Measurements from ENCODE around the gene CEACAM21. TPM values are rescaled to one million over a fixed set of nuclear protein-coding genes. Genes with fewer than 3 reads are reported as not detected.
"Not testable (repeated sequence)": the region's sequence is repeated elsewhere in the genome, so short reads cannot be mapped to it uniquely, and the experiment has no call there.

The CEACAM21 gene
- total and polyA plus RNA-seq, 2 experiments from 2014 or later, result 2.2 to 2.8 TPM

- no peak for TF ChIP-seq CTCF (IDR thresholded peaks at IDR 0.05; ENCODE audit: low read depth, low read length)
- Histone ChIP-seq H3K36me3 (no peaks in the 10 kb centered on the region), H3K4me1 (ENCODE audit: low read depth) (no peaks in the 10 kb centered on the region), H3K4me3 (no peak overlapping the region), H3K27ac (no peak overlapping the region), H3K9me3 (ENCODE audit: low read depth) (no peaks in the 10 kb centered on the region), H3K27me3 (no peaks in the 10 kb centered on the region)
- DNase-seq (ENCODE audit: low read depth in 1 of 2, low spot score in 1 of 2), result no peak
Observed at GRCh38 chr19:41577144-41577830, 1.3 kb downstream of the CEACAM21 start.

GRCh38 chr19:41577833-41578232 lies 1.9 kb downstream of the CEACAM21 start:
- H3K27me3 ChIP-seq, result no peaks in the 10 kb centered on the region
- H3K27ac ChIP-seq, result no peak overlapping the region
- H3K4me3 ChIP-seq, result no peak overlapping the region
- no peaks in the 10 kb centered on the region for H3K9me3 ChIP-seq (ENCODE audit: low read depth)
- H3K4me1 ChIP-seq (ENCODE audit: low read depth), result no peaks in the 10 kb centered on the region
- no peaks in the 10 kb centered on the region for H3K36me3 ChIP-seq
- DNase-seq (ENCODE audit: low read depth in 1 of 2, low spot score in 1 of 2), result no peak
- TF ChIP-seq CTCF (IDR thresholded peaks at IDR 0.05; ENCODE audit: low read depth, low read length), result no peak

GRCh38 chr19:41578886-41579285 lies 2.9 kb downstream of the CEACAM21 start:
- no peaks in the 10 kb centered on the region for H3K9me3 ChIP-seq (ENCODE audit: low read depth)
- no peaks in the 10 kb centered on the region for H3K4me1 ChIP-seq (ENCODE audit: low read depth)
- H3K27me3 ChIP-seq, result no peaks in the 10 kb centered on the region
- no peaks in the 10 kb centered on the region for H3K36me3 ChIP-seq
- TF ChIP-seq CTCF (IDR thresholded peaks at IDR 0.05; ENCODE audit: low read depth, low read length), result no peak
- no peak for DNase-seq (ENCODE audit: low read depth in 1 of 2, low spot score in 1 of 2)
- no peak overlapping the region for H3K27ac ChIP-seq
- H3K4me3 ChIP-seq, result no peak overlapping the region

GRCh38 chr19:41581068-41581467 lies 5.1 kb downstream of the CEACAM21 start:
- not testable (repeated sequence) for DNase-seq (ENCODE audit: low read depth in 1 of 2, low spot score in 1 of 2); H3K36me3 ChIP-seq; H3K27ac ChIP-seq; H3K9me3 ChIP-seq (ENCODE audit: low read depth); H3K27me3 ChIP-seq; H3K4me3 ChIP-seq; H3K4me1 ChIP-seq (ENCODE audit: low read depth)

- not testable (repeated sequence) for H3K9me3 ChIP-seq (ENCODE audit: low read depth); H3K4me1 ChIP-seq (ENCODE audit: low read depth); H3K27ac ChIP-seq; H3K36me3 ChIP-seq; H3K27me3 ChIP-seq; H3K4me3 ChIP-seq; DNase-seq (ENCODE audit: low read depth in 1 of 2, low spot score in 1 of 2)
Observed at GRCh38 chr19:41582577-41583182, 6.7 kb downstream of the CEACAM21 start.

- Histone ChIP-seq H3K36me3 (no peaks in the 10 kb centered on the region), H3K27ac (no peak overlapping the region), H3K9me3 (ENCODE audit: low read depth) (no peaks in the 10 kb centered on the region), H3K4me3 (no peak overlapping the region), H3K4me1 (ENCODE audit: low read depth) (no peaks in the 10 kb centered on the region), H3K27me3 (no peaks in the 10 kb centered on the region)
- no peak for DNase-seq (ENCODE audit: low read depth in 1 of 2, low spot score in 1 of 2)
- TF ChIP-seq CTCF (IDR thresholded peaks at IDR 0.05; ENCODE audit: low read depth, low read length), result no peak
Observed at GRCh38 chr19:41584260-41584810, 8.4 kb downstream of the CEACAM21 start.

Data from cardiac muscle cell (in vitro differentiated cells and primary cell).